ENCODE data around the gene TBC1D9.

GRCh38 chr4:140705625-140706275 lies 50.4 kb downstream of the TBC1D9 start:
- TF ChIP-seq, protein P1, sequence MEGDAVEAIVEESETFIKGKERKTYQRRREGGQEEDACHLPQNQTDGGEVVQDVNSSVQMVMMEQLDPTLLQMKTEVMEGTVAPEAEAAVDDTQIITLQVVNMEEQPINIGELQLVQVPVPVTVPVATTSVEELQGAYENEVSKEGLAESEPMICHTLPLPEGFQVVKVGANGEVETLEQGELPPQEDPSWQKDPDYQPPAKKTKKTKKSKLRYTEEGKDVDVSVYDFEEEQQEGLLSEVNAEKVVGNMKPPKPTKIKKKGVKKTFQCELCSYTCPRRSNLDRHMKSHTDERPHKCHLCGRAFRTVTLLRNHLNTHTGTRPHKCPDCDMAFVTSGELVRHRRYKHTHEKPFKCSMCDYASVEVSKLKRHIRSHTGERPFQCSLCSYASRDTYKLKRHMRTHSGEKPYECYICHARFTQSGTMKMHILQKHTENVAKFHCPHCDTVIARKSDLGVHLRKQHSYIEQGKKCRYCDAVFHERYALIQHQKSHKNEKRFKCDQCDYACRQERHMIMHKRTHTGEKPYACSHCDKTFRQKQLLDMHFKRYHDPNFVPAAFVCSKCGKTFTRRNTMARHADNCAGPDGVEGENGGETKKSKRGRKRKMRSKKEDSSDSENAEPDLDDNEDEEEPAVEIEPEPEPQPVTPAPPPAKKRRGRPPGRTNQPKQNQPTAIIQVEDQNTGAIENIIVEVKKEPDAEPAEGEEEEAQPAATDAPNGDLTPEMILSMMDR (IDR thresholded peaks at IDR 0.05) = no peak
- TF ChIP-seq EP300 (IDR thresholded peaks at IDR 0.05) (no peak), POLR2A (IDR thresholded peaks at IDR 0.05) (no peak)
